PC-3 (cell line): Measurements from ENCODE around the gene MRM3. TPM values are rescaled to one million over a fixed set of nuclear protein-coding genes. Genes with fewer than 3 reads are reported as not detected.
"Not testable (repeated sequence)": the region's sequence is repeated elsewhere in the genome, so short reads cannot be mapped to it uniquely, and the experiment has no call there.

Experiments used
- ATAC-seq: fragments of 200-7000 bp; cut with Tn5 transposase; 2 replicates; pipeline ENCODE4 v1.9.1; 2020; ENCODE audit warnings: mild to moderate bottlenecking, moderate library complexity
- BruUV-seq: library from RNA; stranded (reverse); fragments of 400-500 nt; replicated peaks from 2 replicates; lab custom pipeline; 2021; lab: Mats Ljungman, UMichigan
- CTCF ChIA-PET: fragments of 300-600 bp; sonication (Branson Sonifier 250); formaldehyde crosslinking; loops from one replicate; lab custom pipeline; 2022; ENCODE audit warnings: antibody characterized with exemption; lab: Charles Lee
- POLR2A ChIA-PET: fragments of 300-600 bp; sonication (Branson Sonifier 250); formaldehyde crosslinking; loops from one replicate; lab custom pipeline; 2022; ENCODE audit warnings: antibody characterized with exemption; ENCODE audit not compliant: unreplicated experiment; lab: Charles Lee
- DNase-seq: peaks from one replicate; pipeline ENCODE4 v3.0.0-alpha.2; 2015
- H2AFZ ChIP-seq: fragments of 300-600 bp; sonication (generic); 2 replicates; pipeline ENCODE4 v1.6.0; 2016; ENCODE audit warnings: antibody characterized with exemption, low read length
- H3F3A ChIP-seq: fragments of 300-600 bp; sonication (generic); one replicate; pipeline ENCODE4 v1.6.0; 2017; ENCODE audit warnings: antibody characterized with exemption, low read length, control low read depth, mild to moderate bottlenecking; ENCODE audit not compliant: unreplicated experiment
- H3K27ac ChIP-seq: fragments of 300-600 bp; sonication (generic); 2 replicates; pipeline ENCODE4 v1.5.1; 2016; ENCODE audit warnings: mild to moderate bottlenecking, low read length
- H3K27me3 ChIP-seq: fragments of 300-600 bp; sonication (generic); 2 replicates; pipeline ENCODE4 v1.6.1; 2016; ENCODE audit warnings: low read length, mixed read lengths
- H3K36me3 ChIP-seq: fragments of 300-600 bp; sonication (generic); 2 replicates; pipeline ENCODE4 v1.6.1; 2016; ENCODE audit warnings: low read depth, mixed run types, low read length, mixed read lengths
- H3K4me1 ChIP-seq: fragments of 300-600 bp; sonication (generic); 2 replicates; pipeline ENCODE4 v1.5.1; 2016; ENCODE audit warnings: low read length; ENCODE audit not compliant: insufficient read depth
- H3K4me2 ChIP-seq: fragments of 300-600 bp; sonication (generic); 2 replicates; pipeline ENCODE4 v1.6.0; 2016; ENCODE audit warnings: low read length
- H3K4me3 ChIP-seq: fragments of 300-600 bp; sonication (generic); 2 replicates; pipeline ENCODE4 v1.5.1; 2016; ENCODE audit warnings: mild to moderate bottlenecking, low read length, mixed read lengths
- H3K79me2 ChIP-seq: fragments of 300-600 bp; sonication (generic); 2 replicates; pipeline ENCODE4 v1.6.1; 2017; ENCODE audit warnings: low read length, mixed read lengths
- H3K9ac ChIP-seq: fragments of 300-600 bp; sonication (generic); 2 replicates; pipeline ENCODE4 v1.6.0; 2016; ENCODE audit warnings: mild to moderate bottlenecking, low read length
- H3K9me2 ChIP-seq: fragments of 300-600 bp; sonication (generic); replicated peaks from 2 replicates; pipeline ENCODE4 v1.6.1; 2016; ENCODE audit warnings: mixed run types, low read length, mixed read lengths
- H3K9me3 ChIP-seq: fragments of 300-600 bp; sonication (generic); 2 replicates; pipeline ENCODE4 v1.6.1; 2016; ENCODE audit warnings: low read length, mixed read lengths
- H4K20me1 ChIP-seq: fragments of 300-600 bp; sonication (generic); 2 replicates; pipeline ENCODE4 v1.6.1; 2016; ENCODE audit warnings: low read length, mixed read lengths
- EZH2 ChIP-seq: fragments of 300-600 bp; sonication (generic); IDR thresholded peaks from one replicate; pipeline ENCODE4 v1.6.1; 2017; ENCODE audit warnings: antibody characterized with exemption, mild to moderate bottlenecking, low read length; ENCODE audit not compliant: unreplicated experiment
- EZH2phosphoT487 ChIP-seq: fragments of 300-600 bp; sonication (generic); IDR thresholded peaks from 2 replicates; pipeline ENCODE4 v1.6.1; 2018; ENCODE audit warnings: mild to moderate bottlenecking, antibody characterized with exemption, low read length, borderline replicate concordance
- intact Hi-C: fragments of 100-400 bp; cut with micrococcal nuclease; formaldehyde crosslinking; loops from 2 replicates; pipeline ENCODE4 v1.9.0; 2023
- total RNA-seq: library from RNA; depleted of rRNA; stranded (reverse); fragments of >200 nt; gene quantifications from 2 replicates; pipeline ENCODE4 v1.2.3, GENCODE V29; 2014
- TF ChIP-seq, protein P1 (sequence below): fragments of 300-600 bp; sonication (generic); conservative IDR thresholded peaks from 2 replicates; pipeline ENCODE4 v1.5.1; 2017; ENCODE audit warnings: antibody characterized with exemption, low read depth, mild to moderate bottlenecking, low read length

Gene MRM3
- total RNA-seq, 1 experiment from 2014 or later: 40.4 TPM

DNA sequence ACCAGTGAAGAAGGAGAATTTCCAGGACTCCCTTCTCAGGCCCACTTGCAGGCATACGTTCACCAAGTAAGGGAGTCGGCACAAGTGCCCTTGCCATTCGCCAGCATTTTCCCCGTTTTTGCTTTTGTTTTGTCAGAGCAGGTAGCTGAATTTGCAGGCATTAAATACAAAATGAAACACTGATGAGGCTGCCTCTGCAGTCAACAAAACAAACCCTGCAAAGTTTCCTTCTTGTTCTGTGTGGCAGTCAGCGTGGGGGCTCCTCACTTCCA is 7.9 kb upstream of the MRM3 start:
- Histone ChIP-seq H3K9ac (no peak overlapping the region), H3K4me1 (no peaks in the 10 kb centered on the region), H3K27ac (no peak overlapping the region), H3K4me2 (no peak overlapping the region), H3K9me2 (no peaks in the 10 kb centered on the region), H3K9me3 (no peaks in the 10 kb centered on the region), H3K36me3 (peaks cover 31% of the 10 kb centered on the region), H3K79me2 (0 out of 2 replicates have a peak, but pooled peaks cover 6% of the 10 kb centered on the region), H3K4me3 (no peak overlapping the region), H2AFZ (no peak overlapping the region), H4K20me1 (no peaks in the 10 kb centered on the region), H3F3A (no peaks in the 10 kb centered on the region), H3K27me3 (no peaks in the 10 kb centered on the region)
- intact Hi-C loops: no loop called here
- ChIA-PET POLR2A (no interaction called here), CTCF (no interaction called here)
- no peak for TF ChIP-seq EZH2phosphoT487
- DNase-seq (no peak), ATAC-seq (no peak)
- BruUV-seq: no TSS peak

DNA sequence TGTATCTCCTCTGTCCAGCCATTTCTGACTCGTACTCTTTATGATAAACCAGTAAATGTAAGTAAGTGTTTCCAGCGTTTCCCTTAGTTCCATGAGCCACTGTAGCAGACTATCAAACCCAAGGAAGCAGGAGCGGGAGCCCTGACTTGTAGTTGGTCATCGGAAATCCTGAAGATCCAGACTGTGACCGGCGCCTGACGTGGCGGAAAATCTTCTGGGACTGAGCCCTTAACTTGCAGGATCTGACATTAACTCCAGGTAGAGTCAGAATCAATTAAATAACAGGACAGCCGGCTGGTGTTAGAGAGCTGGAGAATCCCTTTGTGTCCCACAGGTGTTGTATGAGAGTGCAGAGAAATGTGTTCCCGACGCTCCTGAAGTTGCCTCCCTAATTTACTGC is 4.1 kb upstream of the MRM3 start:
- Histone ChIP-seq H3K27ac (no peak overlapping the region), H3K27me3 (no peaks in the 10 kb centered on the region), H3K36me3 (peaks cover 17% of the 10 kb centered on the region; the same call in 1 of the 2 replicates), H3K79me2 (peaks cover 43% of the 10 kb centered on the region), H3K4me3 (no peak overlapping the region), H3F3A (no peaks in the 10 kb centered on the region), H3K9me3 (no peaks in the 10 kb centered on the region), H3K4me1 (peaks cover under 1% of the 10 kb centered on the region; the same call in 1 of the 2 replicates), H2AFZ (no peak overlapping the region), H4K20me1 (no peaks in the 10 kb centered on the region), H3K9ac (no peak overlapping the region), H3K4me2 (no peak overlapping the region), H3K9me2 (no peaks in the 10 kb centered on the region)
- DNase-seq: no peak
- no TSS peak for BruUV-seq
- intact Hi-C loops: no loop called here
- no peak for TF ChIP-seq EZH2phosphoT487
- TF ChIP-seq, protein P1, sequence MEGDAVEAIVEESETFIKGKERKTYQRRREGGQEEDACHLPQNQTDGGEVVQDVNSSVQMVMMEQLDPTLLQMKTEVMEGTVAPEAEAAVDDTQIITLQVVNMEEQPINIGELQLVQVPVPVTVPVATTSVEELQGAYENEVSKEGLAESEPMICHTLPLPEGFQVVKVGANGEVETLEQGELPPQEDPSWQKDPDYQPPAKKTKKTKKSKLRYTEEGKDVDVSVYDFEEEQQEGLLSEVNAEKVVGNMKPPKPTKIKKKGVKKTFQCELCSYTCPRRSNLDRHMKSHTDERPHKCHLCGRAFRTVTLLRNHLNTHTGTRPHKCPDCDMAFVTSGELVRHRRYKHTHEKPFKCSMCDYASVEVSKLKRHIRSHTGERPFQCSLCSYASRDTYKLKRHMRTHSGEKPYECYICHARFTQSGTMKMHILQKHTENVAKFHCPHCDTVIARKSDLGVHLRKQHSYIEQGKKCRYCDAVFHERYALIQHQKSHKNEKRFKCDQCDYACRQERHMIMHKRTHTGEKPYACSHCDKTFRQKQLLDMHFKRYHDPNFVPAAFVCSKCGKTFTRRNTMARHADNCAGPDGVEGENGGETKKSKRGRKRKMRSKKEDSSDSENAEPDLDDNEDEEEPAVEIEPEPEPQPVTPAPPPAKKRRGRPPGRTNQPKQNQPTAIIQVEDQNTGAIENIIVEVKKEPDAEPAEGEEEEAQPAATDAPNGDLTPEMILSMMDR: no peak
- no peak for TF ChIP-seq EZH2
- ATAC-seq: no peak
- CTCF ChIA-PET: no interaction called here
- POLR2A ChIA-PET: no interaction called here

DNA sequence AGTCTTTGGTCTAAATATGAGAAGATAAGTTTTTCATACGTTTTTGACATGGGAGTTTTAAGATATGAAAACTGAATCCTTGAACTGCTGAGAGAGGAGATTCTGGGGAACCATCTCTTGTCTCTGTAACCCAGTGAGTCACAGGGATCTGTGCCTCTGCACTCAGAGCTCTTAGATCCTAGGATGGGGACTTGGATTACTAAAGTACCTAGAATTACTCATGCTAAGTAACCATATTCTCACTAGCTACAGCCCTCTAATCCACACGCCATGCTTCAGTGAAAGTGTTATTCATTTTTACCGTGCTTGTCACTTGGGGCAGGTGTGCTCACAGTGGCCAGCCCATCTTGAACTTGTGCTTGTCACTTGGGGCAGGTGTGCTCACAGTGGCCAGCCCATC is 2.0 kb downstream of the MRM3 start:
- DNase-seq (peak; percentile 5), ATAC-seq (no peak)
- Histone ChIP-seq H3K9me2 (no peaks in the 10 kb centered on the region), H4K20me1 (0 out of 2 replicates have a peak, but pooled peaks cover 4% of the 10 kb centered on the region), H3K27ac (no peak overlapping the region), H3K9ac (no peak overlapping the region), H3K36me3 (0 out of 2 replicates have a peak, but pooled peaks cover 3% of the 10 kb centered on the region), H3K79me2 (peaks cover 66% of the 10 kb centered on the region), H2AFZ (no peak overlapping the region), H3K9me3 (no peaks in the 10 kb centered on the region), H3K4me3 (peak overlapping the region; percentile 89), H3K27me3 (no peaks in the 10 kb centered on the region), H3K4me2 (peak overlapping the region; percentile 97), H3F3A (no peaks in the 10 kb centered on the region), H3K4me1 (peaks cover 12% of the 10 kb centered on the region; the same call in 1 of the 2 replicates)
- intact Hi-C loops: no loop called here
- BruUV-seq: no TSS peak
- ChIA-PET POLR2A (no interaction called here), CTCF (interaction anchor here (0.6 kb wide), 1 partner anchor 196 kb away, joined by 3 read pairs; no protein-coding TSS in a partner anchor)
- TF ChIP-seq EZH2: no peak
- TF ChIP-seq, protein P1: no peak
- TF ChIP-seq EZH2phosphoT487: no peak

DNA sequence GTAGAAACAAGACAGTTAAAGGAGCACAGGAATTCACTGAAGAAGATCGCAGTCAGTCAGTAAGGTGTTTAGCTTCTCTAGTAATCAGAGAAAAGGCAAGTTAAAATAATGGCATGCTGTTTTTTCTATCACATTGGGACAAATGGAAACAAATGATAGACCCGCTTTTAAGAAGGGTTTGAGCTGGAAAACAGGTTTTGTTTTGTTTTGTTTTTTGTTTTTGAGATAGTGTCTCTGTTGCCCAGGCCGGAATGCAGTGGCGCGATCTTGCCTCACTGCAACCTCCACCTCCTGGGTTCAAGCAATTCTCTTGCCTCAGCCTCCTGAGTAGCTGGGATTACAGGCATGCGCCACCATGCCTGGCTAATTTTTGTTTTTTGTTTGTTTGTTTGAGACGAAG is 3.7 kb downstream of the MRM3 start:
- Histone ChIP-seq H3K79me2 (peaks cover 51% of the 10 kb centered on the region), H3K4me1 (peaks cover 12% of the 10 kb centered on the region; the same call in 1 of the 2 replicates)
- DNase-seq, H2AFZ ChIP-seq, CTCF ChIA-PET, POLR2A ChIA-PET, H3K27me3 ChIP-seq, BruUV-seq, H3K4me3 ChIP-seq, H3K9ac ChIP-seq, ATAC-seq, H3K27ac ChIP-seq, H3K4me2 ChIP-seq, H3K9me3 ChIP-seq, H3F3A ChIP-seq, H3K36me3 ChIP-seq, H4K20me1 ChIP-seq, intact Hi-C loops, H3K9me2 ChIP-seq: not testable (repeated sequence)
